Endothelial cell of umbilical vein (primary cell): ENCODE data around the gene CCT3. TPM values are rescaled to one million over a fixed set of nuclear protein-coding genes. Genes with fewer than 3 reads are reported as not detected.
"Not testable (repeated sequence)": the region's sequence is repeated elsewhere in the genome, so short reads cannot be mapped to it uniquely, and the experiment has no call there.

Experiments
- BruUV-seq: library from RNA; stranded (reverse); fragments of 400-500 nt; replicated peaks from 2 replicates; lab custom pipeline; 2021; lab: Mats Ljungman, UMichigan
- CTCF ChIA-PET: fragments of 300-600, 350-600 bp; sonication (Branson Sonifier 250); formaldehyde crosslinking; loops from one replicate; lab custom pipeline; 2021; ENCODE audit warnings: antibody characterized with exemption, inconsistent platforms; lab: Charles Lee
- POLR2A ChIA-PET: fragments of 300-600, 350-600 bp; sonication (Branson Sonifier 250); formaldehyde crosslinking; loops from one replicate; lab custom pipeline; 2021; ENCODE audit warnings: antibody characterized with exemption, inconsistent platforms; lab: Charles Lee
- DNase-seq: peaks from one replicate; pipeline ENCODE4 v3.0.0-alpha.2; 2011; ENCODE audit warnings: low read depth, low spot score
- FAIRE-seq: peaks from 2 replicates; lab custom pipeline; 2011; peaks lifted over from hg19 to GRCh38; lab: Jason Lieb, UNC
- H2AFZ ChIP-seq: 2 replicates; pipeline ENCODE4 v1.6.0; 2012; ENCODE audit warnings: low read depth, low read length, control low read depth, inconsistent platforms
- H3K27ac ChIP-seq: 2 replicates; pipeline ENCODE4 v1.5.1; 2011; ENCODE audit warnings: low read depth, mild to moderate bottlenecking, control low read depth, low read length, moderate library complexity; ENCODE audit not compliant: insufficient read depth
- H3K27me3 ChIP-seq, 2 experiments: 2 replicates each; pipeline versions ENCODE4 v1.6.0 to v1.6.1; 2011; ENCODE audit warnings: low read length in 2 of 2, mixed read lengths in 1 of 2; ENCODE audit not compliant: control insufficient read depth in 2 of 2, insufficient read depth in 2 of 2
- H3K36me3 ChIP-seq, 2 experiments: 2 replicates in 1 of 2; 3 replicates in 1 of 2; pipeline ENCODE4 v1.5.1; 2011; ENCODE audit warnings: low read length in 2 of 2, mild to moderate bottlenecking in 1 of 2, moderate library complexity in 1 of 2; ENCODE audit not compliant: control insufficient read depth in 2 of 2, insufficient read depth in 2 of 2; ENCODE audit errors: extremely low read depth in 1 of 2
- H3K4me1 ChIP-seq: 3 replicates; pipeline ENCODE4 v1.5.1; 2011; ENCODE audit warnings: mild to moderate bottlenecking, low read length; ENCODE audit not compliant: control insufficient read depth, insufficient read depth; ENCODE audit errors: extremely low read depth
- H3K4me2 ChIP-seq: 2 replicates; pipeline ENCODE4 v1.6.1; 2011; ENCODE audit warnings: low read length, control low read depth, mixed read lengths; ENCODE audit not compliant: insufficient read depth
- H3K4me3 ChIP-seq, 3 experiments: fragments of 200-600 bp in 1 of 3; sonication (generic), shearing (Covaris generic) in 1 of 3; replicated peaks in 1 of 3; 2 replicates each; pipeline ENCODE4 v1.5.1; 2011 to 2016; ENCODE audit warnings: control low read depth in 3 of 3, low read length in 3 of 3, mild to moderate bottlenecking in 2 of 3, inconsistent platforms in 1 of 3, low read depth in 1 of 3, moderate library complexity in 1 of 3; ENCODE audit not compliant: insufficient read depth in 1 of 3
- H3K79me2 ChIP-seq: 2 replicates; pipeline ENCODE4 v1.6.0; 2012; ENCODE audit warnings: low read length, inconsistent platforms; ENCODE audit not compliant: control insufficient read depth, insufficient read depth
- H3K9ac ChIP-seq: replicated peaks from 2 replicates; pipeline ENCODE3; 2011; ENCODE audit warnings: low read length, control low read depth; ENCODE audit not compliant: insufficient read depth; ENCODE audit errors: extremely low read depth
- H3K9me1 ChIP-seq: replicated peaks from 3 replicates; pipeline ENCODE4 v1.6.0; 2011; ENCODE audit warnings: mild to moderate bottlenecking, low read length; ENCODE audit not compliant: control insufficient read depth, insufficient read depth; ENCODE audit errors: extremely low read depth
- H3K9me3 ChIP-seq: replicated peaks from 2 replicates; pipeline ENCODE4 v1.5.1; 2012; ENCODE audit warnings: low read length, inconsistent platforms; ENCODE audit not compliant: control insufficient read depth, insufficient read depth
- H4K20me1 ChIP-seq: replicated peaks from 2 replicates; pipeline ENCODE3; 2011; ENCODE audit warnings: mild to moderate bottlenecking, low read length; ENCODE audit not compliant: control insufficient read depth, insufficient read depth; ENCODE audit errors: extremely low read depth
- FOS ChIP-seq: IDR thresholded peaks from 2 replicates; pipeline ENCODE4 v1.6.1; 2011; ENCODE audit warnings: mild to moderate bottlenecking, low read length, moderate library complexity, borderline replicate concordance; ENCODE audit not compliant: insufficient read depth
- GATA2 ChIP-seq: IDR thresholded peaks from 2 replicates; pipeline ENCODE4 v1.7.0; 2011; ENCODE audit warnings: low read depth, mild to moderate bottlenecking, moderate library complexity, mixed read lengths, low read length; ENCODE audit not compliant: insufficient read length, insufficient read depth
- dilution Hi-C: fragments of 300-500 bp; cut with MboI; formaldehyde crosslinking; loops from one replicate; pipeline ENCODE4 v1.15.0; 2019; ENCODE audit warnings: low sequenced_read_pairs; ENCODE audit not compliant: extremely low pct_ligation_motif_present
- intact Hi-C: fragments of 100-400 bp; cut with micrococcal nuclease; formaldehyde crosslinking; loops from one replicate; pipeline ENCODE4 v1.10.0; 2022
- polyA plus RNA-seq, 4 experiments: library from polyadenylated mRNA; depleted of rRNA in 3 of 4; stranded (reverse) in 3 of 4; unstranded in 1 of 4; fragments of >200 nt; gene quantifications; 2 replicates each; pipeline versions ENCODE4 v1.2.1 to v1.2.3, GENCODE V29; 2011 to 2012; ENCODE audit warnings: missing spikeins in 1 of 4
- total RNA-seq: library from RNA; stranded (reverse); gene quantifications from 2 replicates; pipeline ENCODE4 v1.2.3, GENCODE V29; 2021
- TF ChIP-seq, protein P1 (sequence below): IDR thresholded peaks from 2 replicates; pipeline ENCODE4 v1.6.1; 2011; ENCODE audit not compliant: insufficient read depth, insufficient read length
- TF ChIP-seq, protein P2 (sequence below), 2 donors: IDR thresholded peaks; 1 replicate in 1 of 2; 2 replicates in 1 of 2; pipeline ENCODE4 v1.5.1; 2011; ENCODE audit warnings: low read length in 2 of 2, mild to moderate bottlenecking in 2 of 2, moderate library complexity in 2 of 2, control low read depth in 1 of 2, inconsistent platforms in 1 of 2, low read depth in 1 of 2; ENCODE audit not compliant: insufficient read depth in 1 of 2; ENCODE audit errors: extremely low read depth in 1 of 2

The CCT3 gene
- total and polyA plus RNA-seq, 2 donors (not counting 3 experiments of a cell fraction or from before 2014, with no cell fraction given), result 276 to 367 TPM

DNA sequence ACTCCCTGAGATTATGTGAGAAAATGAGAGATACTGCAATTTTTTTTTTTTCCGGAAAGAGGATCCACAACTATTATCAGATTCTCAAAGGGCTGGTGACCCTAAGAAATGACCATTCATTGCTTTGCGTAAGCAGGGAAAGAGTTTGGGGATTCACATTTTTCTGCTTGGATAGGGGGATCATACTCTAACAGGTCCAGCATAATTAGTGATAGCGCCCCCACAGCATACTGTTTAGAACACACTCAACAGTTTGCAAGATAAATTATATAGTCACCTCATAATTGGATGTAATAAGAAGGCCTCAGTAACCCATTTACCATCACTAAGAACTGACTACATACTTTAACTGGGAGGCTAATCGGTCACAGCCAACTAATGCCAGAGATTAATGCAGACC is 1.9 kb downstream of the CCT3 start:
- dilution Hi-C loops, result no loop called here
- peak overlapping the region in 2 of 3 experiments; percentile 57 to 92 for H3K4me3 ChIP-seq
- intact Hi-C loops, result loop anchor here (10.0 kb wide), 1 partner anchor 251 kb away; the partner anchor contains the start of gene MEX3A
- H3K27ac ChIP-seq, result no peak overlapping the region
- no peaks in the 10 kb centered on the region for H3K27me3 ChIP-seq
- ChIA-PET POLR2A (no interaction called here), CTCF (interaction anchor here (0.6 to 2.8 kb wide), 5 partner anchors 14 to 29 kb away, joined by 3 to 9 read pairs (median 3); no protein-coding TSS in a partner anchor)
- no peak for TF ChIP-seq GATA2
- TF ChIP-seq, protein P1, sequence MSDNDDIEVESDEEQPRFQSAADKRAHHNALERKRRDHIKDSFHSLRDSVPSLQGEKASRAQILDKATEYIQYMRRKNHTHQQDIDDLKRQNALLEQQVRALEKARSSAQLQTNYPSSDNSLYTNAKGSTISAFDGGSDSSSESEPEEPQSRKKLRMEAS, result no peak
- TF ChIP-seq, protein P2, sequence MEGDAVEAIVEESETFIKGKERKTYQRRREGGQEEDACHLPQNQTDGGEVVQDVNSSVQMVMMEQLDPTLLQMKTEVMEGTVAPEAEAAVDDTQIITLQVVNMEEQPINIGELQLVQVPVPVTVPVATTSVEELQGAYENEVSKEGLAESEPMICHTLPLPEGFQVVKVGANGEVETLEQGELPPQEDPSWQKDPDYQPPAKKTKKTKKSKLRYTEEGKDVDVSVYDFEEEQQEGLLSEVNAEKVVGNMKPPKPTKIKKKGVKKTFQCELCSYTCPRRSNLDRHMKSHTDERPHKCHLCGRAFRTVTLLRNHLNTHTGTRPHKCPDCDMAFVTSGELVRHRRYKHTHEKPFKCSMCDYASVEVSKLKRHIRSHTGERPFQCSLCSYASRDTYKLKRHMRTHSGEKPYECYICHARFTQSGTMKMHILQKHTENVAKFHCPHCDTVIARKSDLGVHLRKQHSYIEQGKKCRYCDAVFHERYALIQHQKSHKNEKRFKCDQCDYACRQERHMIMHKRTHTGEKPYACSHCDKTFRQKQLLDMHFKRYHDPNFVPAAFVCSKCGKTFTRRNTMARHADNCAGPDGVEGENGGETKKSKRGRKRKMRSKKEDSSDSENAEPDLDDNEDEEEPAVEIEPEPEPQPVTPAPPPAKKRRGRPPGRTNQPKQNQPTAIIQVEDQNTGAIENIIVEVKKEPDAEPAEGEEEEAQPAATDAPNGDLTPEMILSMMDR (IDR thresholded peaks at IDR 0.05; ENCODE audit: extremely low read depth in 1 of 2, insufficient read depth in 1 of 2, low read depth in 1 of 2, low read length in 2 of 2), result peak; percentile 6 to 23
- no peak for TF ChIP-seq FOS
- H3K36me3 ChIP-seq, result peaks cover 14 to 16% of the 10 kb centered on the region in 2 experiments
- DNase-seq (peak; percentile 30), FAIRE-seq (peak; percentile 49)
- BruUV-seq, result no TSS peak
- peaks cover 46% of the 10 kb centered on the region for H3K79me2 ChIP-seq
- H2AFZ ChIP-seq, result no peak overlapping the region
- H3K9me1 ChIP-seq, result no peaks in the 10 kb centered on the region
- peaks cover 15% of the 10 kb centered on the region for H3K4me1 ChIP-seq
- no peak overlapping the region for H3K9ac ChIP-seq
- no peaks in the 10 kb centered on the region for H3K9me3 ChIP-seq
- no peaks in the 10 kb centered on the region for H4K20me1 ChIP-seq
- H3K4me2 ChIP-seq, result peak overlapping the region; percentile 83

DNA sequence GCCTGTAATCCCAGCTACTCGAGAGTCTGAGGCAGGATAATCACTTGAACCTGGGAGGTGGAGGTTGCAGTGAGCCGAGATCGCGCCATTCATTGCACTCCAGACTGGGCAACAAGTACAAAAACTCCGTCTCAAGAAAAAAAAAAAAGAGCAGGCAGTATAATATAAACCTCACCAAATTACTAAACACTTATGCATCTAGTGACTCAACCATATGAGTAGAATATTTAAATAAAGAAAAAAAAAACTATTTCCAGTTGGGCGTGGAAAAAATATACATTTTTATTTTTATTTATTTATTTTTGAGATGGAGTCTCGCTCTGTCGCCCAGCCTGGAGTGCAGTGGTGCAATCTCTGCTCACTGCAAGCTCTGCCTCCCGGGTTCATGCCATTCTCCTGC is 14.9 kb downstream of the CCT3 start:
- DNase-seq, POLR2A ChIA-PET, H3K27ac ChIP-seq, H4K20me1 ChIP-seq, H3K4me3 ChIP-seq, H3K4me1 ChIP-seq, H3K4me2 ChIP-seq, H2AFZ ChIP-seq, H3K9ac ChIP-seq, FAIRE-seq, H3K27me3 ChIP-seq, BruUV-seq, intact Hi-C loops, dilution Hi-C loops, H3K9me1 ChIP-seq, H3K79me2 ChIP-seq, H3K9me3 ChIP-seq: not testable (repeated sequence)
- peaks cover 36 to 37% of the 10 kb centered on the region in 2 experiments for H3K36me3 ChIP-seq
- CTCF ChIA-PET, result interaction anchor here (1.5 kb wide), 1 partner anchor 13 kb away, joined by 5 read pairs; no protein-coding TSS in a partner anchor
